Loucy (cell line): ENCODE results near the gene DCPS.

ENCODE experiments used
- EZH2phosphoT487 ChIP-seq: fragments of 200-600 bp; IDR thresholded peaks from 2 replicates; pipeline ENCODE4 v1.6.1; 2018; ENCODE audit warnings: antibody characterized with exemption, mild to moderate bottlenecking, moderate library complexity, borderline replicate concordance
- TF ChIP-seq, protein P1 (sequence below): fragments of 200-600 bp; sonication (generic); conservative IDR thresholded peaks from 2 replicates; pipeline ENCODE4 v1.5.1; 2014; ENCODE audit warnings: mild to moderate bottlenecking, antibody characterized with exemption, low read length

DNA sequence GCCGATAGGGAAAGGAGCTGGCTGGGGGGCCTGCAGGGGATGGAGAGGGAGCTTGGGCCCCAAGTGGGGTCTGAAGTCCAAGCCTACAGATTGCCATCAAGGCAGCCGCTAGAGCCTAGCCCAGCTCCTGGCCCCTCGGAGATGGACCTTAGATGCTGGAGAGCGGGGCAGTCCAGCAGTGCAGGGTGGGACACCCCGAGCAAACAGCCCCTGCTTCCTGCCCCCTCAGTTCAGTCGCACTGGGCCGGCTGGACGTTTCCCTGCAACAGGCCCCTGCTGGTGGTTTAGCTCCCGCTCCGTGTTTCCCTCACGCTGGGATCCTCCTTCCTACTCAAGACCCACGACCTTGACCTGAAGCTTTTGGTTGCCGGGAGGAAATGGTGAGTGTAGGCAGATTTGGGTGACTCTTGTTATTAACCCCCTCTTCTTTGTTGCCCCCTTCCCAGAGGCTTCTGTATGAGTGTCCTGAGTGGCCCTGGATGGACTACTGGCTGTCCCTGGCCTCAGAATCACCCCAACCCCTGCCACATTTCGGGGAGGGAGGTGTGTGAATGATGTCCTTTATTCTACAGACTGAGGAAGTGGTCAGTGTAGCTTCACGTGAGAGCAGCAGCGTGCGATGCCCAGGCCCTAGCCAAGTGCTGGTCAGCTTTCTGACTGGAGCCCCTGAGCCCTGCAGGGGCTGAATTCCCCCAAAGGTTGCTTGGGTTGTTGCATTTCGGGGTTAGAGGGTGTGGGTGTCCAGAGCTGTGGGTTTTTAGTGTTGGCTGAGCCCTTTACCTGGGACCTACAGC is 54.3 kb downstream of the DCPS start:
- TF ChIP-seq, protein P1, sequence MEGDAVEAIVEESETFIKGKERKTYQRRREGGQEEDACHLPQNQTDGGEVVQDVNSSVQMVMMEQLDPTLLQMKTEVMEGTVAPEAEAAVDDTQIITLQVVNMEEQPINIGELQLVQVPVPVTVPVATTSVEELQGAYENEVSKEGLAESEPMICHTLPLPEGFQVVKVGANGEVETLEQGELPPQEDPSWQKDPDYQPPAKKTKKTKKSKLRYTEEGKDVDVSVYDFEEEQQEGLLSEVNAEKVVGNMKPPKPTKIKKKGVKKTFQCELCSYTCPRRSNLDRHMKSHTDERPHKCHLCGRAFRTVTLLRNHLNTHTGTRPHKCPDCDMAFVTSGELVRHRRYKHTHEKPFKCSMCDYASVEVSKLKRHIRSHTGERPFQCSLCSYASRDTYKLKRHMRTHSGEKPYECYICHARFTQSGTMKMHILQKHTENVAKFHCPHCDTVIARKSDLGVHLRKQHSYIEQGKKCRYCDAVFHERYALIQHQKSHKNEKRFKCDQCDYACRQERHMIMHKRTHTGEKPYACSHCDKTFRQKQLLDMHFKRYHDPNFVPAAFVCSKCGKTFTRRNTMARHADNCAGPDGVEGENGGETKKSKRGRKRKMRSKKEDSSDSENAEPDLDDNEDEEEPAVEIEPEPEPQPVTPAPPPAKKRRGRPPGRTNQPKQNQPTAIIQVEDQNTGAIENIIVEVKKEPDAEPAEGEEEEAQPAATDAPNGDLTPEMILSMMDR, result no peak
- TF ChIP-seq EZH2phosphoT487, result no peak
